H9 (cell line): Measurements from ENCODE around the gene NKIRAS2. TPM values are rescaled to one million over a fixed set of nuclear protein-coding genes. Genes with fewer than 3 reads are reported as not detected.

Experiments
- DNase-seq: peaks from one replicate; pipeline ENCODE4 v3.0.0-alpha.2; 2017
- H2AFZ ChIP-seq: one replicate; pipeline ENCODE4 v1.6.1; 2013; ENCODE audit warnings: mild to moderate bottlenecking, low read length, control low read depth, moderate library complexity
- H2AK5ac ChIP-seq: 2 replicates; pipeline ENCODE4 v1.6.1; 2013; ENCODE audit warnings: low read length, control low read depth, mixed read lengths; ENCODE audit not compliant: insufficient read length
- H2BK120ac ChIP-seq: one replicate; pipeline ENCODE4 v1.6.1; 2013; ENCODE audit warnings: low read depth, mild to moderate bottlenecking, low read length, control low read depth, inconsistent platforms; ENCODE audit not compliant: poor library complexity, severe bottlenecking
- H2BK12ac ChIP-seq: 2 replicates; pipeline ENCODE4 v1.6.1; 2013; ENCODE audit warnings: low read length, control low read depth, mixed read lengths, low read depth; ENCODE audit not compliant: insufficient read length
- H2BK15ac ChIP-seq: 2 replicates; pipeline ENCODE4 v1.6.1; 2013; ENCODE audit warnings: low read depth, low read length, control low read depth
- H2BK20ac ChIP-seq: one replicate; pipeline ENCODE4 v1.6.1; 2013; ENCODE audit warnings: low read depth, mild to moderate bottlenecking, low read length, control low read depth, inconsistent platforms; ENCODE audit not compliant: poor library complexity, severe bottlenecking
- H2BK5ac ChIP-seq: 2 replicates; pipeline ENCODE4 v1.6.1; 2013; ENCODE audit warnings: low read length, control low read depth, mixed read lengths; ENCODE audit not compliant: insufficient read length
- H3K14ac ChIP-seq: 2 replicates; pipeline ENCODE4 v1.6.1; 2013; ENCODE audit warnings: low read length, control low read depth; ENCODE audit not compliant: insufficient read depth
- H3K18ac ChIP-seq: 2 replicates; pipeline ENCODE4 v1.6.1; 2013; ENCODE audit warnings: low read depth, mild to moderate bottlenecking, mixed read lengths, low read length, control low read depth; ENCODE audit not compliant: insufficient read length
- H3K23ac ChIP-seq: 2 replicates; pipeline ENCODE4 v1.6.1; 2013; ENCODE audit warnings: low read length, control low read depth, mixed read lengths, low read depth; ENCODE audit not compliant: insufficient read length
- H3K23me2 ChIP-seq: 2 replicates; pipeline ENCODE4 v1.6.1; 2013; ENCODE audit warnings: low read depth, mild to moderate bottlenecking, mixed read lengths, low read length, control low read depth; ENCODE audit not compliant: insufficient read length, poor library complexity, severe bottlenecking
- H3K27ac ChIP-seq: 2 replicates; pipeline ENCODE4 v1.5.1; 2013; ENCODE audit warnings: low read length, control low read depth, mixed read lengths, low read depth; ENCODE audit not compliant: insufficient read length
- H3K27me3 ChIP-seq: 2 replicates; pipeline ENCODE4 v1.6.1; 2013; ENCODE audit warnings: low read length, control low read depth, inconsistent platforms; ENCODE audit not compliant: insufficient read depth
- H3K4ac ChIP-seq: 2 replicates; pipeline ENCODE4 v1.6.1; 2013; ENCODE audit warnings: low read depth, mild to moderate bottlenecking, control low read depth, inconsistent platforms, low read length, moderate library complexity
- H3K4me1 ChIP-seq: 2 replicates; pipeline ENCODE4 v1.6.1; 2013; ENCODE audit warnings: low read length, control low read depth, inconsistent platforms; ENCODE audit not compliant: insufficient read depth
- H3K4me2 ChIP-seq: 2 replicates; pipeline ENCODE4 v1.6.1; 2013; ENCODE audit warnings: low read length, control low read depth, mixed read lengths; ENCODE audit not compliant: insufficient read length, insufficient read depth
- H3K56ac ChIP-seq: 2 replicates; pipeline ENCODE4 v1.6.1; 2013; ENCODE audit warnings: low read depth, mild to moderate bottlenecking, mixed read lengths, low read length, control low read depth; ENCODE audit not compliant: insufficient read length
- H3K79me1 ChIP-seq: 2 replicates; pipeline ENCODE4 v1.6.1; 2013; ENCODE audit warnings: low read depth, mild to moderate bottlenecking, moderate library complexity, low read length, control low read depth, inconsistent platforms; ENCODE audit not compliant: insufficient read depth, poor library complexity, severe bottlenecking
- H3K79me2 ChIP-seq: 2 replicates; pipeline ENCODE4 v1.6.1; 2013; ENCODE audit warnings: low read length, control low read depth, inconsistent platforms; ENCODE audit not compliant: insufficient read depth
- H3K9ac ChIP-seq: 2 replicates; pipeline ENCODE4 v1.6.1; 2013; ENCODE audit warnings: low read length, control low read depth, mixed read lengths; ENCODE audit not compliant: insufficient read length; ENCODE audit errors: extremely low read depth
- H3K9me3 ChIP-seq: one replicate; pipeline ENCODE4 v1.6.1; 2013; ENCODE audit warnings: low read depth, low read length, inconsistent platforms; ENCODE audit not compliant: control insufficient read depth
- H3T11ph ChIP-seq: one replicate; pipeline ENCODE4 v1.6.1; 2013; ENCODE audit warnings: mild to moderate bottlenecking, low read length, control low read depth, inconsistent platforms
- H4K20me1 ChIP-seq: one replicate; pipeline ENCODE4 v1.6.1; 2013; ENCODE audit not compliant: control insufficient read depth, insufficient read length, insufficient read depth
- H4K5ac ChIP-seq: 2 replicates; pipeline ENCODE4 v1.6.1; 2013; ENCODE audit warnings: low read depth, mild to moderate bottlenecking, mixed read lengths, low read length, control low read depth; ENCODE audit not compliant: insufficient read length
- H4K8ac ChIP-seq: replicated peaks from 2 replicates; pipeline ENCODE4 v1.6.1; 2013; ENCODE audit warnings: low read length, control low read depth, mixed read lengths, low read depth; ENCODE audit not compliant: insufficient read length
- H4K91ac ChIP-seq: 2 replicates; pipeline ENCODE4 v1.6.1; 2013; ENCODE audit warnings: low read depth, mild to moderate bottlenecking, moderate library complexity, mixed read lengths, low read length, control low read depth; ENCODE audit not compliant: insufficient read length
- H3K27ac Mint-ChIP-seq, 3 experiments: 2 replicates in 2 of 3; 3 replicates in 1 of 3; pipeline ENCODE4 v1.8.0; 2020 to 2021; ENCODE audit warnings: mixed read lengths in 3 of 3, mild to moderate bottlenecking in 1 of 3, moderate library complexity in 1 of 3
- H3K27me3 Mint-ChIP-seq: 2 replicates; pipeline ENCODE4 v1.8.0; 2021; ENCODE audit warnings: low read depth, mild to moderate bottlenecking, moderate library complexity, mixed read lengths
- H3K36me3 Mint-ChIP-seq, 3 experiments: 2 replicates in 2 of 3; 3 replicates in 1 of 3; pipeline ENCODE4 v1.8.0; 2020 to 2021; ENCODE audit warnings: low read depth in 3 of 3, mixed read lengths in 3 of 3; ENCODE audit not compliant: insufficient read depth in 1 of 3
- H3K4me1 Mint-ChIP-seq, 2 experiments: 2 replicates each; pipeline ENCODE4 v1.8.0; 2020; ENCODE audit warnings: mixed read lengths in 2 of 2
- H3K4me3 Mint-ChIP-seq, 2 experiments: 2 replicates in 1 of 2; 3 replicates in 1 of 2; pipeline ENCODE4 v1.8.0; 2020 to 2021; ENCODE audit warnings: mild to moderate bottlenecking in 2 of 2, mixed read lengths in 2 of 2, moderate library complexity in 1 of 2
- H3K9me3 Mint-ChIP-seq, 2 experiments: 2 replicates in 1 of 2; 3 replicates in 1 of 2; pipeline ENCODE4 v1.8.0; 2020; ENCODE audit warnings: mild to moderate bottlenecking in 2 of 2, mixed read lengths in 2 of 2, moderate library complexity in 1 of 2
- WGBS: extraction: QIAGEN DNeasy Blood & Tissue Kit; methylation state at CpG from one replicate; pipeline ENCODE4 v1.1.7; 2013; ENCODE audit warnings: missing lambda C conversion rate, low lambda C conversion rate, mixed read lengths; ENCODE audit not compliant: insufficient read length; ENCODE audit errors: extremely low coverage; 5-methylcytosine and 5-hydroxymethylcytosine counted together
- total RNA-seq: library from RNA; stranded (reverse); gene quantifications from 2 replicates; pipeline ENCODE4 v1.2.1, GENCODE V29; 2021
- TF ChIP-seq, protein P1 (sequence below): fragments of 200-600 bp; sonication (generic); conservative IDR thresholded peaks from 3 replicates; pipeline ENCODE4 v1.8.0; 2021; ENCODE audit warnings: antibody characterized with exemption, mild to moderate bottlenecking

NKIRAS2 gene
- total RNA-seq, 1 experiment from 2014 or later: 37.1 TPM

DNA sequence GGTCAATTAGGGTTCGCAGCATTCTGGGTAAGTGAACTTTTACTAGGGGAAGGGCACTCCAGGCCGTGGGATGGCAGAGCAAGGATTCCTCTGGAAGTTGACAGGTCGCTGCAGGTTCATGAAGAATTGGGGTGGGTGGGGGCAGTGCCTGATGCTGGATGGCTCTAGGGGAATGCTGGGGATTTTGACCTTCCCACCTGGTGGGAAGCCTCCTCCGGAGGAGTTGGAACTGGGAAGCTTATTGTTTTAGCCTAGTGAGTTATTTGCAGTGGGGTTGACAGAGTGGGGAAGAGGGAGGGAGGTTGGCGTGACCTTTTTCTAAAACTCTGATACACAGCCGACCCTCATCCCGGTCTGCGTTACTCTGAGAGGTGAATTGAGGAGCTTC lies 31.1 kb downstream of the NKIRAS2 start:
- DNase-seq: no peak
- Histone ChIP-seq H2AFZ (no peak overlapping the region), H2BK5ac (no peak overlapping the region), H2BK120ac (no peak overlapping the region), H3K4me2 (peak overlapping the region; percentile 69), H4K20me1 (no peaks in the 10 kb centered on the region), H2BK12ac (no peak overlapping the region), H3K27ac (no peak overlapping the region), H2BK20ac (no peak overlapping the region), H3K4ac (no peak overlapping the region), H3T11ph (no peak overlapping the region), H3K27me3 (no peaks in the 10 kb centered on the region), H4K8ac (no peak overlapping the region), H4K5ac (no peak overlapping the region), H4K91ac (no peak overlapping the region), H3K9me3 (no peaks in the 10 kb centered on the region), H3K4me1 (peaks cover 8% of the 10 kb centered on the region; the same call in 1 of the 2 replicates), H3K14ac (no peak overlapping the region; the same call in 1 of the 2 replicates), H3K79me1 (no peaks in the 10 kb centered on the region), H3K56ac (no peak overlapping the region), H3K79me2 (no peaks in the 10 kb centered on the region), H3K23ac (no peak overlapping the region), H3K23me2 (peaks cover 9% of the 10 kb centered on the region), H3K18ac (no peak overlapping the region), H3K9ac (no peak overlapping the region), H2BK15ac (no peak overlapping the region), H2AK5ac (no peak overlapping the region)
- peak overlapping the region; percentile 75 to 86 for H3K4me3 Mint-ChIP-seq
- WGBS: no CpG with 5 or more reads among the region's 8 CpGs
- H3K9me3 Mint-ChIP-seq: no peaks in the 10 kb centered on the region
- H3K27ac Mint-ChIP-seq: peak overlapping the region in 1 of 3 experiments; percentile 43; a peak in 1 of 7 replicates
- TF ChIP-seq, protein P1, sequence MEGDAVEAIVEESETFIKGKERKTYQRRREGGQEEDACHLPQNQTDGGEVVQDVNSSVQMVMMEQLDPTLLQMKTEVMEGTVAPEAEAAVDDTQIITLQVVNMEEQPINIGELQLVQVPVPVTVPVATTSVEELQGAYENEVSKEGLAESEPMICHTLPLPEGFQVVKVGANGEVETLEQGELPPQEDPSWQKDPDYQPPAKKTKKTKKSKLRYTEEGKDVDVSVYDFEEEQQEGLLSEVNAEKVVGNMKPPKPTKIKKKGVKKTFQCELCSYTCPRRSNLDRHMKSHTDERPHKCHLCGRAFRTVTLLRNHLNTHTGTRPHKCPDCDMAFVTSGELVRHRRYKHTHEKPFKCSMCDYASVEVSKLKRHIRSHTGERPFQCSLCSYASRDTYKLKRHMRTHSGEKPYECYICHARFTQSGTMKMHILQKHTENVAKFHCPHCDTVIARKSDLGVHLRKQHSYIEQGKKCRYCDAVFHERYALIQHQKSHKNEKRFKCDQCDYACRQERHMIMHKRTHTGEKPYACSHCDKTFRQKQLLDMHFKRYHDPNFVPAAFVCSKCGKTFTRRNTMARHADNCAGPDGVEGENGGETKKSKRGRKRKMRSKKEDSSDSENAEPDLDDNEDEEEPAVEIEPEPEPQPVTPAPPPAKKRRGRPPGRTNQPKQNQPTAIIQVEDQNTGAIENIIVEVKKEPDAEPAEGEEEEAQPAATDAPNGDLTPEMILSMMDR: no peak
- peaks cover 49 to 57% of the 10 kb centered on the region in 2 experiments for H3K4me1 Mint-ChIP-seq
- peaks cover 33% of the 10 kb centered on the region for H3K27me3 Mint-ChIP-seq
- H3K36me3 Mint-ChIP-seq: no peaks in the 10 kb centered on the region; a peak in 1 of 7 replicates
